T1000 (cell line): ENCODE data around the gene MS4A1.
"Not testable (repeated sequence)": the region's sequence is repeated elsewhere in the genome, so short reads cannot be mapped to it uniquely, and the experiment has no call there.

Source experiments
- DNase-seq: peaks from one replicate; lab custom pipeline; 2025; ENCODE audit warnings: mixed read lengths; lab: John Stamatoyannopoulos, UW

MS4A1 gene

DNA sequence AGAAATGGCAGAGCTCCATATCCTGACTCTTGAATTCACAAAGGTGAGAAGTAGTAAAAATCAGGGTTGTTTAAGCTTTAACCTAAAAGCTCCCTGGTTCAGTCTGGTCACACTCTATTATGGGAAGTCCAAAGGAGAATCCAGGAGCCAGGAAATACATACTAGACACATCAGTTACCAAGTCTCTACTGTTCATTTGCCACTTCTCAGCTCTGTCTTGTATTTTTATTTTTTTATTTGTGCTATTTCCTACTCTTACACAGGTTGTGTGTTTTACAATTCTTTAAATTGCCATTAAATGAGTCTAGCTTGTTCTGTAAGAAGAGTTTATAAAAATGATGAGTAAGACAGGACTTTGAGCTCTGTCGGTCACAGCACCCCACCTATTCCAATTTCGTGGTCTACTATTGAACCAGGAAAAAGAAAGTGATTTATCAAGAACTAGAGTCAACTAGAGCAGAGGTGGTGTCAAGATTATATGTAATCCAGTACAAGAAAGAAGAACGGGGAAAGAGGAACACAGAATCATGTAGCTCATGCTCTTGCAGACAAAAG is 46.7 kb downstream of the MS4A1 start:
- DNase-seq = no peak

DNA sequence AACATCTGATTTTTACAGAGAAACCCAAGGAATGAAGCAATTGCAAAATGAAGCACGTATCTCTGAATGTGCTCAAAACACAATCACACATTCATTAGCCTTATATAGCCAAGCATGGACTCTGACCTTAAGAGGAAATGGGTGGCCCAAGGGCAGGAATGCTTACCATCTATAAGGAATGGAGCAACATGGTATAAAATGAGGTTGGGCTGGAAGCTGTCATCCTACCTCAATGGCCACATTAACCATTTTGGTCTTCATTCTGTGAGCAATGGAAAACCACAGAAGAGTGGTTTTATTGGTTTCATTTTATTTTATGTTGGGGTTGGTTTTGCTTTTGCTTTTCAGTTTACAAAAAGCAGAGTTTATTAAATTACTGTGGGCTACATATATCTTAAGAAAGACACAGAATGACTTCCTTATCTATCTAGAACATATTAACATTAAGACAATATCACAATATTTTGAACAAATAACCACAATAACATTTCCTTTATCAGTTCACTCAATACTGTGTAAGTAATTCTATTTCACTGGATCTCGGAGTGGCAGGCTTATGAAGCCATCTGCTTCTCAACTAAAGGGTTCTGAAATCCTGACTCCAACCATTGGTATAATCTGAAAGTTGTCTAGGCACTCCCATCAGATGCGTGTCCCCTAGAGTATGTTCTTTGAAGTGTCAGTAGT is 48.7 kb downstream of the MS4A1 start:
- DNase-seq = no peak

DNA sequence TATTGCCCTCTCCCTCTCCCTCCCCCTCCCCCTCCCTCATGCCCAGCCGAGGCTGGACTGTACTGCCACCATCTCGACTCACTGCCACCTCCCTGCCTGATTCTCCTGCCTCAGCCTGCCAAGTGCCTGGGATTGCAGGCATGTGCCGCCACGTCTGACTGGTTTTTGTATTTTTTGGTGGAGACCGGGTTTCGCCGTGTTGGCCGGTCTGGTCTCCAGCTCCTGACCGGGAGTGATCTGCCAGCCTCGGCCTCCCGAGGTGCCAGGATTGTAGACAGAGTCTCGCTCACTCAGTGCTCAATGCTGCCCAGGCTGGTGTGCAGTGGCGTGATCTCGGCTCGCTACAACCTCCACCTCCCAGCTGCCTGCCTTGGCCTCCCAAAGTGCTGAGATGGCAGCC is 54.0 kb downstream of the MS4A1 start:
- not testable (repeated sequence) for DNase-seq

DNA sequence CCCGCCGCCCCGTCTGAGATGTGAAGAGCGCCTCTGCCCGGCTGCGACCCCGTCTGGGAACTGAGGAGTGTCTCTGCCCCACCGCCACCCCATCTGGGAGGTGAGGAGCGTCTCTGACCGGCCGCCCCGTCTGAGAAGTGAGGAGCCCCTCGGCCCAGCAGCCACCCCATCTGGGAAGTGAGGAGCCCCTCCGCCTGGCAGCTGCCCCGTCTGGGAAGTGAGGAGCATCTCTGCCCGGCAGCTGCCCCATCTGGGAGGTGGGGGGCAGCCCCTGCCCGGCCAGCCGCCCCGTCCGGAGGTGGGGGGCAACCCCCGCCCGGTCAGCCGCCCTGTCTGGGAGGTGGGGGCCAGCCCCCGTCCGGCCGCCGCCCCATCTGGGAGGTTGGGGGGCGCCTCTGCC is 54.6 kb downstream of the MS4A1 start:
- DNase-seq = not testable (repeated sequence)

DNA sequence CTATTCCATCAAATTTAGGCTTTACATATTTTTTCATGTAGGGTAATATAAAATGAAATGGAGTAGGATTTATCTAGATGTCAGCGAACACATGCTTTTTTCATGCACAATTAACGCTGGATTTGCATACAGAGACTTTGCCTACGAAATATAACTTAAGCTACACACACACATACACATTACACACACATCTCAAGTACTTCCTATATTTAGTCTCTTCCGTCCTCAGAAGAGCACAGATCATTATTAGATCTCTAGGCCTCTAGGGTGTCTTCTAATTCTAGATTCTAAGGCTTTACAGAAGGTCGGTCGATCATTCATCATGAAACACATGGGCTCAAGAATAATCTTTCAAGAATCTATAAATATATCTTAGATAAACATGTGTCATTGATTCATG is 55.7 kb downstream of the MS4A1 start:
- DNase-seq = no peak

DNA sequence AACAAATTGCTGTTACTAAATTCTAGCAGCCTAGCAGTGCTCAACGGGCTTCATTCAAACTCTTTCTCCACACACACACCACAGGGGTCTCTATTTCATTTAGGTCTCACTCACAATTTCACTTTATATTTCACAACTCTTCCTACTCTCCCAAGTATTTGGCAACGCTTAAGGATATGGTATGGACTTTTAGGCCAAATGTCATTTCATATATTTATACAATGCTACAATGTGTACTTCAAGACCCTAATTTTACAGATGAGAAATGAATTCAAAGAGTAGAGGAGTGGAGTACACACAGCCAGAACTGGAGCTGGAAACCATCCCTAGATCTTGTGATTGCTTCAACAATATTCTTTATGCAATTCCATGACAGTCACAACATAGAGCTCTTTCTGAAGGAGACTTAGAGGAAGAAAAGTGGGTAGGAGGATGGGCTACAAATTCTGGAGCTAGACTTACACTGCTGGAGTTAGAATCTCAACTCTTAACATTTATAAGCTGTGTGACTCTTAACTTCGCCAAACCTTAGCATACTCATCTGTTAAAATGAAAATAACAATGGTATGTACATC is 57.1 kb downstream of the MS4A1 start:
- no peak for DNase-seq

DNA sequence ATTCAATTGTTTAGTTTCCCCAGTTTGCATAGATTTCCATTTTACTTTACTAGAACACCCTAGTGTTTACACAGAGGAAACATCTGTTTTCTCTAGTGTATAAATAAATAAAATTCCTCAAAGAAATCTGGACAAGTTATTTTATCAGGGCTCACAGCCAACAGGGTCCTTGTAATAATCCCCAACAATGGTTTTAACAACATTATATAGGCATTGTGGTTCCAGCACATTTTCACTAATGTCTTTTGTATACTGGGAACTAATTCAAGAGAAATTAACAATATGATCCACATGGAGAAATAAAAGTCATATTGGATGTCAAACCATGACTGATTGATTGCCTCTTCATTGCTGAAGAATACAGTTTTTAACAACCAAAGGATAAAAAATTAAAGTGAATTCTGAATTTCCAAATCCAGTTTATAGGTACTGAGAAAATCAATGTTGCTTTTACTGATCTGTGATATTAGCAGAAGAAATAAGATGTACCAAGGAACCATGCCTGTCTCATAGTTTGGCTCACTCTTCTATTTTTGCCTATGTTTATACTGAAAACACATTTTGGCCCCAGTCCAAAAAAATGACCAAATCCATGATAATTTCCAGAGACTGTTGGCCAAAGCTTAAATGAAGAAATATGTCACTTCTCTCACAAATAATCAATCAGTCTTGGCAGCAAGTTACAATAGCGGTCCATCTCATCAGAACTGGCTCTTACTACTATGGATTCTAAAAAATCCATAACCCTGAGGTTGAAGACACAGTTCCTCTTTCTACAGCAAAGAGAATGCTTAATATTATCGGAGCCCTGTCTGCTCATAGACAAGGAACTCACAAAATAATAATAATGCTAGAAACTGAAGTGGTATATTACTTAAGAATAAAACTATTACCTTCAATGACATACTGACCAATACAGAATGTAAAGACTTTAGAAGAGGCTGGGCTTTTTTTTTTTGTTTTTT is 58.1 kb downstream of the MS4A1 start:
- DNase-seq = no peak

DNA sequence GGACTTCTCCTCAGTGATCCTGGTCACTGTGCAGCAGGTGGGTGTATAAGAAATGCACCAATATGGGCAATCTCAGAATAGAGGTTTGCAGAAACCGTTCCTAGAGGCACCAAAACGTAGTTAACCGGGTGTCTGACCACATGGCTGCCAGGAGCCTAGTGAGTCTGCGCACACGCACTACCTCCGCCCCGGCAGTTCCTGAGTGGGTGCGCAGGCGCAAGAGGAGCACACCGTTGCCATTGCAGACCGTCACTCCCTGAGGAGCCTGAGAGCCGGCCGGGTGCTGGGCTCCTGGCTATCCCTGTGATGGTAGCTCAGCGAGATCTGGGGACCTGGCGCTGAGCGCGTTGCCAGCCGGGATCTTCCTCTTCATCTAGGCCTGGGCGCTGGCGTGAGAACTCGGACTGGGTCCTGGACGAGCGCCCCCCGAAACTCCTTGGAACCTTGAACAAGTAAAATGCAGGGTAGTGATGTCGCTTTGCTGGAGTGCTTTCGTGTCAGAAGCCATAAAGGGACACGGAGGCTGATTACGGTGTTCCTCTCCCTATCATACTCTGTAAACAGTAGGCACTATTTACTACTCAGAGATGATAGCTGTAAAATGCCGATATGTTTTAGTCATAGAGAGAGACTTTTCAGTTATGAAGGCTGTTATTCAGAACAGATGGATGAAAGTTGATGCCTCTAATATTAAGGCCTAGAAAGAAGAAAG is 59.7 kb downstream of the MS4A1 start, which contains the start of gene MS4A13:
TSS of gene MS4A13 (plus strand) at position 249 of the 712 bp plus-strand sequence. CDS start 2,692 bp downstream, outside the sequence.
- DNase-seq = no peak
